Activated CD8-positive, alpha-beta memory T cell treated with anti-CD3 and anti-CD28 coated beads, Interleukin-2, amount 10 ng/mL, durations not matched to agents 7 days and 5 days (primary cell): ENCODE data around the gene BTBD6. TPM values are rescaled to one million over a fixed set of nuclear protein-coding genes. Genes with fewer than 3 reads are reported as not detected.
A peak's percentile ranks its signal among the peaks of the same experiment; 100 is the strongest.

Experiments used
- ATAC-seq: fragments of 150-1000 bp; cut with Tn5 transposase; one replicate; pipeline ENCODE4 v1.10.0; 2021; ENCODE audit warnings: moderate library complexity
- CTCF ChIA-PET: fragments of 350-600 bp; sonication (Branson Sonifier 250); formaldehyde crosslinking; loops from one replicate; lab custom pipeline; 2021; ENCODE audit warnings: antibody characterized with exemption; lab: Charles Lee
- DNase-seq: peaks from one replicate; pipeline ENCODE4 v3.0.0-alpha.2; 2020
- H3K27ac Mint-ChIP-seq: one replicate; pipeline ENCODE4 v1.8.0; 2021; ENCODE audit warnings: mild to moderate bottlenecking, mixed read lengths
- H3K27me3 Mint-ChIP-seq: one replicate; pipeline ENCODE4 v1.8.0; 2021; ENCODE audit warnings: mixed read lengths
- H3K36me3 Mint-ChIP-seq: one replicate; pipeline ENCODE4 v1.8.0; 2021; ENCODE audit warnings: mild to moderate bottlenecking, mixed read lengths
- H3K4me1 Mint-ChIP-seq: one replicate; pipeline ENCODE4 v1.8.0; 2021; ENCODE audit warnings: mixed read lengths
- H3K4me3 Mint-ChIP-seq: one replicate; pipeline ENCODE4 v1.8.0; 2021; ENCODE audit warnings: mild to moderate bottlenecking, moderate library complexity, mixed read lengths
- H3K9me3 Mint-ChIP-seq: one replicate; pipeline ENCODE4 v1.8.0; 2022; ENCODE audit warnings: low read depth, mixed read lengths
- total RNA-seq, 2 experiments: library from RNA; stranded (reverse); gene quantifications; one replicate each; pipeline ENCODE4 v1.2.3, GENCODE V29; 2021

The BTBD6 gene
- total RNA-seq, 2 experiments from 2014 or later, result 47.1 to 49.0 TPM

DNA sequence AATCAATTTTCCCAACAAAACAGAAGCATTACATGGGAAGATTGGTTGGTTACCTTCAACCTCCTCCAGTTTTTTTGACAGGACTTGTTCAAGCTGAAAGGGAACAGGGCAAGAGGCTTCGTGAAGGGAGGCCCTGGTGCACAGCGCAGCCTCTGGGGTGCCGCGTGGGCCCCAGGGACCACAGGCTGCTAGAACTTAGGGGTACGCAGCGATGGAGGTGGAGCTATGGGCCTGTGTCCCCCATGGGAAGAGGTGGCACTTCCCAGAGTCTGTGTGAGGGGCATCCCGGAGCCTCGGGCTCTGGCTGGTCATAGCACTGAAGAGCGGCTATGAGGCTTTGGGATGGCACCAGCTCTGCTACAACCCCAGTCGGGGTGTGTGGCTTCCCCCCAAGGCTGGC, 22.1 kb upstream of the BTBD6 start:
- no peak overlapping the region for H3K27ac Mint-ChIP-seq
- ATAC-seq, result no peak
- H3K4me1 Mint-ChIP-seq, result no peaks in the 10 kb centered on the region
- no peaks in the 10 kb centered on the region for H3K9me3 Mint-ChIP-seq
- no peaks in the 10 kb centered on the region for H3K27me3 Mint-ChIP-seq
- peaks cover 10% of the 10 kb centered on the region for H3K36me3 Mint-ChIP-seq
- no peak overlapping the region for H3K4me3 Mint-ChIP-seq
- CTCF ChIA-PET, result no interaction called here
- no peak for DNase-seq

DNA sequence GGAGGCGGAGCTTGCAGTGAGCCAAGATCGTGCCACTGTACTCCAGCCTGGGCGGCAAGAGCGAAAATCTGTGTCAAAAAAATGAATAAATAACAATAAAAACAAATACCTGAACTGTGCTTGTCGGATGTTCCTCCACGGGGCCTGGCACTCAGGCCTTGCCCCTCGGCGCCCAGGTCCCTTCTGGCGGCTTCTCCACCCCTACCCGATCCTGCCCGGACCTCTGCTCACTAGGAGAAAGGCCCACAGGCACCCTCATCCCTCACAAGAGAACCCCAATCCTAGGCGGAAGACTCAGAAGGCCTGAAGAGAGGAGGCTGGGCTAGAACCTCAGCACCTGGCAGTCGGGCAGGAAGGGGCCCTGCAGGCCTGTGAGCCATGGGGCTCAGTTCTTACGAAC, 21.0 kb upstream of the BTBD6 start:
- ATAC-seq, result no peak
- no peak for DNase-seq
- H3K9me3 Mint-ChIP-seq, result no peaks in the 10 kb centered on the region
- H3K4me3 Mint-ChIP-seq, result no peak overlapping the region
- peaks cover 8% of the 10 kb centered on the region for H3K36me3 Mint-ChIP-seq
- no peaks in the 10 kb centered on the region for H3K4me1 Mint-ChIP-seq
- no peaks in the 10 kb centered on the region for H3K27me3 Mint-ChIP-seq
- CTCF ChIA-PET, result no interaction called here
- H3K27ac Mint-ChIP-seq, result no peak overlapping the region

DNA sequence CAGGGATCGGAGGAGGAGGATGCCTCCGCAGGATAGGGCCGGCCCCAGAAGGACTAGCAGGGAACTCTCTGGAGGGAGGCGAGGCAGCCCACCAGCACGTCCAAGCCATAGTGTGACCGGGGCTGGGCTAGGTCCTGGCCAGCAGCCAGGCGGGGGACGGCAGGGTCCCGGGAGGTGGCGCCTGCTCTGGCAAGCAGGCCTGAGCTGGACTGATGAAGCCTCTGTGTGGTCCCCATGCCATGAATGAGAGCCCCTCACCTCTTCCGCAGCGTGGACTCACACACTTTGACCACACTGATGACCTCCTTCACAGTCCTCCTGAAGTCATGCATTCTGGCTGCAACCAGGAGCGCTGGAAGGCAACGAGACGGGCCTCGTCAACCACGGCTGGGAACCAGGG, 19.8 kb upstream of the BTBD6 start:
- H3K27ac Mint-ChIP-seq, result no peak overlapping the region
- DNase-seq, result no peak
- no peaks in the 10 kb centered on the region for H3K9me3 Mint-ChIP-seq
- H3K4me1 Mint-ChIP-seq, result no peaks in the 10 kb centered on the region
- no peaks in the 10 kb centered on the region for H3K27me3 Mint-ChIP-seq
- H3K36me3 Mint-ChIP-seq, result peaks cover 4% of the 10 kb centered on the region
- CTCF ChIA-PET, result no interaction called here
- H3K4me3 Mint-ChIP-seq, result no peak overlapping the region
- ATAC-seq, result no peak

DNA sequence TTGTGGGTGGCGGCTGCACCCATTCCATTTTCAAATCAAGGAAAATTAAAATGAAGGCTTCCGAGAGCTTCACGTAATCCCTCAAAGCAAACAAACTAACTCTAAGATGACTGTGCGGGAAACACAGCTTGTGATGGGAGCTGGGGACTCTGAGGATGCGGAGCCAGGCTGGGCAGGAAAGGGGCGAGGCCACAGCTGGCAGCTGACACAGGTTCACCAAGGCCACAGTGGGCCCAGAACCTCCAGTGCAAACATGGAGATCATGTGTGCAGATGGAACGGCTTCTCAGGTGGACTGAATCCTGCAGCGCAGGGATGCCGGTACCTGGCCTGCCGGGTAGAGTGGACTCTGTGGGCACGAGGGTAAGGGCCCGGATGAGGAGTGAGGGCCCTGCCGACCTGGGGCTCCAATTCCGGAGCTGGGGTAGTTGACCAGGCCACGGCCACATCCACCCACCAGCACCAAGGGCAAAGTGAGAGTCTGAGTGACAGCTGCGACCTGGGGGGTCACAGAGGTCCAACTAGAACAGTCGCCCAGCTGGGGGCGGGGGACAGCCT, 19.2 kb upstream of the BTBD6 start:
- DNase-seq (no peak), ATAC-seq (no peak)
- CTCF ChIA-PET, result no interaction called here
- Mint-ChIP-seq H3K4me1 (no peaks in the 10 kb centered on the region), H3K36me3 (peaks cover 4% of the 10 kb centered on the region), H3K4me3 (no peak overlapping the region), H3K9me3 (no peaks in the 10 kb centered on the region), H3K27me3 (no peaks in the 10 kb centered on the region), H3K27ac (no peak overlapping the region)

DNA sequence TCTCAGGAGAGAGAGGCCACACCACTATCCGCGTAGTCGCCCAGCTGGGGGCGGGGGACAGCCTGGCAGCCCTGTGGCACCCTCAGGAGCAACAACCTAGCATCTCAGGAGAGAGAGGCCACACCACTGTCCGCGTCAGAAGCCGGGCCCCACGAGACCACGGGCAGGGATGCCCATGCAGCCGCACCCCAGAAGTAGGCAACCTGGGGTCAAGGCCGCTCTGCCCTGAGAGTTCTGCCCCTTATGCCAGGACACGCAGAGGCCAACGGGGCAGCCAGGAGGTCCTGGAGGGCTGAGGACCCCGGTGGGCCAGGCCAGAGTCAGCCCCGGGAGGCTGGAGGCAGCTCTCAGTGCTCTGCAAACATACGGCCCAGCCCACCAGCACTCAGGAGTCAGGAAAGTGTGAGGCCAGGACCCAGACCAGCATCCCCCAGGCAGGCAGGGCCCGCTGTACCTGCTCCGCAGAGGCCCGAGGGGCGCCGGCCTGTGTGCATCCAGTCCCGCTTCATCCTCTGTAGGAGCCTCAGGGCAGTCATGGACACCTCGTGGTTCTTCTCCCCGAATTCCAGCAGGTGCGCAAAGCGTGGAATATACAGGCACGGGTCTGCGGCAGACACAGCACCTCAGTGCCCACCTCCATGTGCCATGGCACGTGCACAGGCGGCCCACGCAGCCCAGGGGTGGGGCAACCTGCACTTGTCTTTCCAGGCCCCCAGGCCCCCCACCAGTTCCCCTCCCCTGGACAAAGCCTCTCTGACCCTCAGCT, 7.3 kb upstream of the BTBD6 start:
- ATAC-seq, result no peak
- no peak overlapping the region for H3K4me3 Mint-ChIP-seq
- H3K9me3 Mint-ChIP-seq, result no peaks in the 10 kb centered on the region
- DNase-seq, result no peak
- H3K4me1 Mint-ChIP-seq, result peaks cover 6% of the 10 kb centered on the region
- CTCF ChIA-PET, result no interaction called here
- H3K27me3 Mint-ChIP-seq, result no peaks in the 10 kb centered on the region
- H3K36me3 Mint-ChIP-seq, result peaks cover 7% of the 10 kb centered on the region
- H3K27ac Mint-ChIP-seq, result no peak overlapping the region

DNA sequence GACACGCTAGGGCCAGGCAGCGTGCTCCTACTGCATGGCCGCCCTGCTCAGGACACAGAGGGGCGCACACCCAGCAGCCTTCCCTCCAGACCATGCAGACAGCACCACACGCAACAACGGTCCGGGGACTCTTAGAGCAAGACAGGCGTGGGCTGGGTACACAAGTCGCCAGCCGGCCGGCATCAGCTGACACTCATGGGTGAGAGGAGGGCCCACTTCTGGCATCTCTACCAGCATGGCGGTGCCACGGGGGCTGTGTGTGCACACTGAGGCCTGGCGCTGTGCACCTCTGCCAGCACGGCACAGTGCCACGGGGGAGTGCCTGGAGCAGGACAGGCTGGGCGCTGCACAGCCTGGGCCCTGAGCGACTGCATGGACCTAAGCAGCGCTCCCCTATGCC, 6.7 kb upstream of the BTBD6 start:
- H3K9me3 Mint-ChIP-seq, result no peaks in the 10 kb centered on the region
- DNase-seq (no peak), ATAC-seq (no peak)
- no peak overlapping the region for H3K4me3 Mint-ChIP-seq
- no peaks in the 10 kb centered on the region for H3K27me3 Mint-ChIP-seq
- CTCF ChIA-PET, result no interaction called here
- peaks cover 9% of the 10 kb centered on the region for H3K4me1 Mint-ChIP-seq
- H3K36me3 Mint-ChIP-seq, result peaks cover 7% of the 10 kb centered on the region
- H3K27ac Mint-ChIP-seq, result no peak overlapping the region

DNA sequence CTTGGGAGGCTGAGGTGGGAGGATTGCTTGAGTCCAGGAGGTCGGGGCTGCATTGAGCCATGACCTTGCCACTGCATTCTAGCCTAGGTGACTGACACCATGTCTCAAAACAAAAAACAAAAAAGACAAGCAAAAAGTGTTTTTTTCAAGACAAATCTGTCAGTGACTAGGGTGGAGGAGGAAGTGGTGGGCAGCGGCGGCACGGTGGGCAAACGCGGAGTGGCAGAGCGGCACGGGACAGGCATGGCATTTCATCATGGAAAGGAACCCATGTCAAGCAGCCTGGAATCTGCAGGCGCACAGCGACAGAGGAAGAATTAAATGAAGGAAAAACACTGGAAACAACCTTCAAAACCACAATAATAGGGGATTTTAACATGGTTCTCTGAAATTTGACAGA, 4.0 kb upstream of the BTBD6 start:
- no peak for ATAC-seq
- DNase-seq, result no peak
- no peaks in the 10 kb centered on the region for H3K9me3 Mint-ChIP-seq
- peaks cover 18% of the 10 kb centered on the region for H3K4me1 Mint-ChIP-seq
- no peak overlapping the region for H3K4me3 Mint-ChIP-seq
- no peak overlapping the region for H3K27ac Mint-ChIP-seq
- CTCF ChIA-PET, result no interaction called here
- H3K27me3 Mint-ChIP-seq, result no peaks in the 10 kb centered on the region
- peaks cover 14% of the 10 kb centered on the region for H3K36me3 Mint-ChIP-seq

DNA sequence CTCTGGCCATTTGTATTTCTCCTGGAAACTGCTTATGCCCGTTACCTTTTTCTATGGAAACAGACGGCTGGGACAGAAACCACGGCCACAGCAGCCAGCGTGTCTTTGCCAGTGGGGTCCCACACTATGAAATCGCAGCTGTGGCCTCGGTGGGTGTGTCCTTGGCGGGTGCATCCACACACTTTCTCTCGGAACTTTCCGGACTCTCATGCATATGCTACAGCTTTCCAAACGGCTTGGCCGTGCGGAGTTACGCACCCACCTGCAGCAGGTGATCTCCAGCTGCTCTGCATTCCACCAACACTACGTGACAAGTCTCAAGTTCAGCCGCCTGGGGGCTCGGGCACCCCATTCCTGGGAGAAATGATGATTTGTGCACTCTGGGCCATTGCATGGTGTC, 1.3 kb upstream of the BTBD6 start:
- Mint-ChIP-seq H3K27ac (no peak overlapping the region), H3K9me3 (no peaks in the 10 kb centered on the region), H3K36me3 (peaks cover 20% of the 10 kb centered on the region), H3K4me1 (peaks cover 34% of the 10 kb centered on the region), H3K27me3 (no peaks in the 10 kb centered on the region), H3K4me3 (peak overlapping the region; percentile 73)
- CTCF ChIA-PET, result interaction anchor here (1.2 kb wide), 1 partner anchor 13 kb away, joined by 3 read pairs; no protein-coding TSS in a partner anchor
- ATAC-seq (no peak), DNase-seq (no peak)

DNA sequence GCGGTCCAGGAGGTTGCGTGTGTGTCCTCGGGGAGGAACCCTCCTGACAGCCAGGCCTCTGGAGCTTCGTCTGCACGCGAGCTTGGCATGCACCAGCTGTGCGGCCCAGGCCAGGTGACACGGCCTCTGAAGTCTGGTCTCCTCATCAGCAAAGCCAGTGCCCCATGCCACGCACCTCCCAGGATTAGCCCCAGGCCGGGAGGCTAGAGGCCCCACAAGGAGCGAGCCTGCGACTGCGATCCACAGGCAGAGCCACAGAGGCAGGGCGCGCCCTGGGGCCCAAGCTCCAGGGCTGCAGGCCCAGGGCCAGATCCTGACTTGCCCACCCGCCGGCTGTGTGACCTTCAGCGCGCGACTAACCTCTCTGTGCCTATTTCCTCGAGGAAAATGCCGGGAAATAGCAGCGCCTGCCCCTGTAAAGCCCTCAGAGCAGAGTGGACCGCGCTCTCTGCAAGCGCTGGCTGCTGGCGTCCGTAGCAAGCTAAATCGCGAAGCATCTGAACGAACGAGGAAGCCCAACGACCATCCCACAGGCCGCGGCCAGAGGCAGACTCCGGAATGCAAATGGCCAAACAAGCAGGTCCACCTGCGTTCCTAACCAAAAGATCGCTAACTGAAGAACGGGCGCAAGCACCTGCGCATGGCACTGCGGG, 492 bp upstream of the BTBD6 start:
- ATAC-seq, result no peak
- CTCF ChIA-PET, result interaction anchor here (0.8 to 1.9 kb wide), 6 partner anchors 12 to 104 kb away, joined by 3 to 10 read pairs (median 4); partner anchors contain the start of gene BRF1
- Mint-ChIP-seq H3K27ac (peak overlapping the region; percentile 56), H3K36me3 (peaks cover 19% of the 10 kb centered on the region), H3K9me3 (no peaks in the 10 kb centered on the region), H3K4me3 (peak overlapping the region; percentile 73), H3K27me3 (no peaks in the 10 kb centered on the region), H3K4me1 (peaks cover 34% of the 10 kb centered on the region)
- no peak for DNase-seq

DNA sequence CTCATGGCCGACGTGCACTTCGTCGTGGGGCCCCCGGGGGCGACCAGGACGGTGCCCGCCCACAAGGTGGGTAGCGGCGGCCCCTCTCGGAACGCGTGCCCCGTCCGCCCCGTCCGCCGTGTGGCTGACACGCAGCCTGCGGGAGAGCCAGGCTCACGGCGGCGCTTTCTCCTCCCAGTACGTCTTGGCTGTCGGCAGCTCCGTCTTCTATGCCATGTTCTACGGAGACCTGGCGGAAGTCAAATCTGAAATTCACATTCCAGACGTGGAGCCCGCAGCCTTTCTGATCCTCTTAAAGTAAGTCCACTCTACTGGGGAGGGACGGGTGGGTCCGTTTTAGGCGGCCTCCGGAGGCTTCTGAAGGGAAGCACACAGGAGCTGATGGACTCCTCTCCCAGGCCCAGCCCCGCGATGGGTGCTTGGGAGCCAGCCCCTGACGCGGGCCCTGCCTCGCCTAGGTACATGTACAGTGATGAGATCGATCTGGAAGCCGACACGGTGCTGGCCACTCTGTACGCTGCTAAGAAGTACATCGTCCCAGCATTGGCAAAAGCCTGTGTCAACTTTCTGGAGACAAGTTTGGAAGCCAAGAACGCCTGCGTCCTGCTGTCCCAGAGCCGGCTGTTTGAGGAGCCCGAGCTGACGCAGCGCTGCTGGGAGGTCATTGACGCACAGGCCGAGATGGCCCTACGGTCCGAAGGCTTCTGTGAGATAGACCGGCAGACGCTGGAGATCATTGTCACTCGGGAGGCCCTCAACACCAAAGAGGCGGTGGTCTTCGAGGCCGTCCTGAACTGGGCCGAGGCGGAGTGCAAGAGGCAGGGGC, 1.1 kb downstream of the BTBD6 start:
- H3K27ac Mint-ChIP-seq, result peak overlapping the region; percentile 72
- CTCF ChIA-PET, result interaction anchor here (1.3 to 1.9 kb wide), 3 partner anchors 52 to 103 kb away, joined by 5 to 10 read pairs (median 7); partner anchors contain the start of gene BRF1
- H3K9me3 Mint-ChIP-seq, result no peaks in the 10 kb centered on the region
- H3K4me1 Mint-ChIP-seq, result peaks cover 34% of the 10 kb centered on the region
- no peak for ATAC-seq
- H3K36me3 Mint-ChIP-seq, result peaks cover 19% of the 10 kb centered on the region
- H3K4me3 Mint-ChIP-seq, result peak overlapping the region; percentile 70
- no peak for DNase-seq
- no peaks in the 10 kb centered on the region for H3K27me3 Mint-ChIP-seq

DNA sequence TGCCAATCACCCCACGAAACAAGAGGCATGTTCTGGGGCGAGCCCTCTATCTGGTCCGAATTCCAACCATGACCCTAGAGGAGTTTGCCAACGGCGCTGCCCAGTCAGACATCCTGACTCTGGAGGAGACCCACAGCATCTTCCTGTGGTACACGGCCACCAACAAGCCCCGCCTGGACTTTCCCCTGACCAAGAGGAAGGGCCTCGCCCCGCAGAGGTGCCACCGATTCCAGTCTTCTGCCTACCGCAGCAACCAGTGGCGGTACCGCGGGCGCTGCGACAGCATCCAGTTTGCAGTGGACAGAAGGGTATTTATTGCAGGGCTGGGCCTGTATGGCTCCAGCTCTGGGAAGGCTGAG, 1.7 kb downstream of the BTBD6 start:
- ATAC-seq (no peak), DNase-seq (no peak)
- Mint-ChIP-seq H3K27me3 (no peaks in the 10 kb centered on the region), H3K4me1 (peaks cover 34% of the 10 kb centered on the region), H3K9me3 (no peaks in the 10 kb centered on the region), H3K36me3 (peaks cover 19% of the 10 kb centered on the region), H3K27ac (peak overlapping the region; percentile 32), H3K4me3 (peak overlapping the region; percentile 70)
- CTCF ChIA-PET, result no interaction called here

DNA sequence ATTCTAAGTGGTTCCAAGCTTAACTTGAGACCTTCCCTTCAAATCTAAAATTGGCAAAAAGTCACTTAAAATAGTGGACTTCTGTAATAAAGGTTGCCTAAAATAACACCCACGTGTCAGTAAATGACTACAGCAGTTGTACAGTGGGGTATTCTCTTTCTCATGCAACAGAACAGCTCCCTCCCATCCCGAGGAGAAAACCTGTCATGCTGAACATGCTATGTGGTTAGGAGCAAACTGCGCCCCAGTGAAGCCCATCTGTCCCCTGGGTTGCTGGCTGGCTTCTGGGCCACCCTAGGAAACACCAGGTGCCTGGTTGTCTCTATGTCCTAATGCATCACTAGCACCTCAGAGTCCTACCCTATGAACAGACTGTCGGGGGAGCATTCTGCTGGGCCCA, 2.7 kb downstream of the BTBD6 start:
- no peak overlapping the region for H3K4me3 Mint-ChIP-seq
- peak overlapping the region; percentile 2 for H3K27ac Mint-ChIP-seq
- no peak for ATAC-seq

DNA sequence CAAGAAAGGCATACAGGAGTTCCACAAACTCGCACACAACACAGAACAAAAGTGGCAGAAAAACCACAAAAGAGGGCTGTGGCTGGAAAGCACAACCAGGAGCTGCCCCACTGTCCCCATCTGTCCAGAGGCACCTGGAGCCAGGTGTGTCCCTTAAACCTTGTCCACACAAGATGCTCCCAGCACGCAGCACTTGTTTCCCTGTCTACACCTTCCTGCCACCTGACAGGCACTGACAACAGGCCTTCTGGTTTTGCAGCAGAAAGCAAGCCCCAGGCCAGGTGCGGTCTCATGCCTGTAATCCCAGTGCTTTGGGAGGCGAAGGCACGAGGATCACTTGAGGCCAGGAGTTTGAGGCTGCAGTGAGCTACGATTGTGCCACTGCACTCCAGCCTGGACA, 3.6 kb downstream of the BTBD6 start:
- Mint-ChIP-seq H3K36me3 (peaks cover 12% of the 10 kb centered on the region), H3K27me3 (no peaks in the 10 kb centered on the region), H3K4me3 (no peak overlapping the region), H3K9me3 (no peaks in the 10 kb centered on the region), H3K4me1 (peaks cover 25% of the 10 kb centered on the region), H3K27ac (no peak overlapping the region)
- DNase-seq (no peak), ATAC-seq (no peak)
- CTCF ChIA-PET, result interaction anchor here (0.8 kb wide), 1 partner anchor 13 kb away, joined by 3 read pairs; no protein-coding TSS in a partner anchor

More for the DNA sequence above, 2.7 kb downstream of the BTBD6 start:
- CTCF ChIA-PET, result no interaction called here
- Mint-ChIP-seq H3K36me3 (peaks cover 14% of the 10 kb centered on the region), H3K4me1 (peaks cover 28% of the 10 kb centered on the region), H3K27me3 (no peaks in the 10 kb centered on the region), H3K9me3 (no peaks in the 10 kb centered on the region)
- DNase-seq, result no peak
